HUDEP-2 (cell line): ENCODE data around the gene BMPER.

Source experiments
- DNase-seq, 76 experiments: peaks; one replicate each; lab custom pipeline; 2025; ENCODE audit not compliant: unreplicated experiment in 76 of 76; lab: John Stamatoyannopoulos, UW

The BMPER gene

DNA sequence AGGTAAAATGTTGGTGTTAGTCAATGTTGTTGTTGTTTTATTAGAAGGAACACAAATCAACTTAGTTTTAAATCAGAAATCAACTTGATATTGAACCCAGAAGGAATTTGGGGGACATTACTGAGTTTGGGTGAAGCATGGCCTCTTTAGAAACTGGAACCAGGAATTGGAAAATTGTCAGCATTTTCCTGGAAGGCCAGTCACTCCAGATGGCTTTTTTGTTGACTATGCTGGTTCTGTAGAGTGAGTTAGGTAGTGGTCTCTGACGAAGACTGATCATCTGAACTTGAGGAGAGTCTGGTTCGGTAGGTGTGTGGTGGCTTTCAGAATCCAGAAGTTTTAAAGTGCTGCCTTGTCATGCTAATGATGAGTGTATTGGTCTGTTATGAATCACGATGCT, 111.5 kb downstream of the BMPER start:
- DNase-seq = no peak

DNA sequence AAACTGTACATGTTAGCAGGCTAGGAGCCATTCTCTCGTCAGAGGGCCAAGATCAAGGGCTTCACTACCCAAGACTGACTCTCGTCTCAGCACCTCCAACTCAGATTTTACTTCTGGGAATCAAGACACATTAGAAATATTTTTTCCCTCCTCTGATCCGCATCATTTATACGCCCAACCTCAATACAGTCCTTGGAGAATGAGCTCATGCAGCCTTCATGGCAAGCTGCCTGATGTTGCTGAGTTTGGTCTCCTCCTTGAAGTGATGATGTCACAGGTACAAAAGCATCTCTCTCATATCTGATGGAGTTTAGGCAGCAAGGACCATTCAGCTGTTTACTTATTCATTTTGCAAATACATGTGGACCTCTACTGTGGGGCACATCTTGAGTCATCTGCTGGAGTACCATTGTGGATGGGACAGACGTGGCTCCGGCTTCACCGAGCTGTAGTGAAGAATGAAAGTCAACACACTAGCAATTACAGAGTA, 114.0 kb downstream of the BMPER start:
- no peak for DNase-seq

DNA sequence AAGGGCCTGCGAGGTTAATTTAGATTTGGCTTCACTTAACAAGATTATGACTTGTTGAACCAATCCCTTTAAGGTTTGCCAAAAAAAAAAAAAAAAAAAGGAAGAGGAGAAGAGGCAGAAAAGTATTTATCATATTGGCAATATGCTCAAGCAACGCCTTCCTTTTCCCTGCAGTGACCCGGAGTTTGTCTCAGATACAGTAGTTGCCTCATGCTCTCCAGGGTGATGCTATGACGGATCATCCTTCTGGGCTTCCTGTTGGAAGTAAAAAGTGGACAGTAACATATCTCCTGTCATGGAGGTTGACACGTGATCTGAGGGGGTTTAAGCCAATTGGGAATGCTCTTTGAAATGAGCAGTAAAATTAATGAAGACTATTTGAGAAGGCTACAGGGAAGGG, 117.3 kb downstream of the BMPER start:
- no peak for DNase-seq

DNA sequence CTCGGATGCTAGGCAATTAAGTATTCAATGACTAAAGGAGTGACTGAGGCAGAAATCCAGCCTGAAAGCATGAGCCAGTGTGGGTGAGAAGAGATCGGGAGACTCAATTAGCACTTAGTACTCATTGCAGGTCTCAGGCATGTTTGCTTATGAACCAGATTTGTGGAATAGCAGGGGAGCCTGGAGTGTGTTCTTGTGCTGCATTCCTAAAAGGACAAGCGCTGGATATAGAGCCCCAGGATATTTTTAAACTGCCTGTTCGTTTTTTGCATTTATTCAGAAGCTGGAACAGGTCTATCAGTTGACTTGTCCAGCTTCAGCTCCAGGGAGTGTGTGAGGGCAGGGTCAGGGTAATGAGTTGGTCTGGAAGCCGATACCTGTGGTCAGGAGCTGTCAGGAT, 120.3 kb downstream of the BMPER start:
- no peak for DNase-seq

DNA sequence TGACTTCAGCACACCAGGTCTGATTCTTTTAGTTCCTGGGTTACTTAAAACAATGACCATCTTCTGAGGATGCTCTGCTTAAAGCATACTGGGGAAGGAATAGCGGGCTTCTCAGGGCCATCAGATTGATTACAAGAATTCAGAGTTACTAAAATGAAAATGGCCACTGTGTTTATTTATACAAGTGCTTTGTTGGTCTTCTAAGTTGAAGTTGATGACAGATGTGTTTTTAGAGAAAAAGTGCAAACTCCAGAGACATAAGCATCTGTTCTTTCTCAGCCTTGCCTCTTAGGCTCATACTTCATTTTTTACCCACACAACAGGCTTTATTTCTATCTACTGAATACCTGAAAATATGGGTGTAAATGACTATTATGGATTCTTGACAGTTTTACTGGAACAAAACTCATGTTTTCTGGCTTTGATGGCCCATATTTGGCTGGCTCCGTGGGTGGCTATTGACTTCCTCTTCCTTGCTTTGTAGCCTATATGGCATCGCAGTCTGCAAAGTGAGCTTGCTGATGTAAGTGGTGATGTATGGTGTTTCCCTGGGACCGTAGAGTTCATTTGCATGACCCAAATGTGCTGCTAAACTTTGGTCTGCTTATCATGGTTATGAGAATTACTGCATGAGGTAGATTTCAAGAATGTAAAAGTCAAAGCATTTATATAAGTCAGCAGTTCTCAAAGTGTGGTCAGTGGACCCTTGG, 121.3 kb downstream of the BMPER start:
- no peak for DNase-seq

DNA sequence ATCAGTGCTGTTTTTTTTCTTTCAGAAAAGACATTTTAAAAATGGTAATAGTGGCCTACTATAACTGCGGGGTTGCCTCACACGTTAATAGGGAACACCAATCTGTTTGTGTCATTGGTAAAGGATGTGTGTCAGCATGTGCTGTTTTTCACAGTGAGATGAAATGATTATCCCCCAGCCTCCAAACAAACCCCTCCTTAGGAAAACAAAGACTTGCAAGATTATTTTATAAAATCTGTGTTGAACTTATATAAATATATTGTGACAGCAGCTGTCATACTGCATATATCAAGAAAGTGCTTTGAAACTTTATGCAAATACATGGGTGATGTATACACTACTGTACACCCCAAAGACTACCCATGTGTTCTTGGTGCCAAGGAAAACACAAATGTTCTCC, 125.8 kb downstream of the BMPER start:
- no peak for DNase-seq

DNA sequence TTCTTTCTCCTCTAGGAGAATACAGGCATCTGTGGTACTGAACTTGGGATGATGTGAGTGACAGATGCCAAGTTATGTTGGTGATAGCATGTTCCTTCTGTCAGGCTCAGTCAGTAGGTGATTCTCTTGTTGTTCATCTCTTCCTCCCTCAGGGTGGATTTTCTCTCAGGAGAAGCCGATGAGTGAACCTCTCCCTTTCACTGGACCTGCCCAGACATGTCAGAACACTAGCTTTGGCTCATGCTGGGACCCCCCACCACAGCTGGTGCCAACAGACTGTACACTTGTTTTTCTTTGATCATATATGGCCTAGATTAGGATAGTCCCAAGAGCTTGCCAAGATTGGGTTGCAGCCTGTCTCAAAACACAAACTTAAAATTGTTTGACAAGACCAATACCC, 129.4 kb downstream of the BMPER start:
- no peak for DNase-seq

DNA sequence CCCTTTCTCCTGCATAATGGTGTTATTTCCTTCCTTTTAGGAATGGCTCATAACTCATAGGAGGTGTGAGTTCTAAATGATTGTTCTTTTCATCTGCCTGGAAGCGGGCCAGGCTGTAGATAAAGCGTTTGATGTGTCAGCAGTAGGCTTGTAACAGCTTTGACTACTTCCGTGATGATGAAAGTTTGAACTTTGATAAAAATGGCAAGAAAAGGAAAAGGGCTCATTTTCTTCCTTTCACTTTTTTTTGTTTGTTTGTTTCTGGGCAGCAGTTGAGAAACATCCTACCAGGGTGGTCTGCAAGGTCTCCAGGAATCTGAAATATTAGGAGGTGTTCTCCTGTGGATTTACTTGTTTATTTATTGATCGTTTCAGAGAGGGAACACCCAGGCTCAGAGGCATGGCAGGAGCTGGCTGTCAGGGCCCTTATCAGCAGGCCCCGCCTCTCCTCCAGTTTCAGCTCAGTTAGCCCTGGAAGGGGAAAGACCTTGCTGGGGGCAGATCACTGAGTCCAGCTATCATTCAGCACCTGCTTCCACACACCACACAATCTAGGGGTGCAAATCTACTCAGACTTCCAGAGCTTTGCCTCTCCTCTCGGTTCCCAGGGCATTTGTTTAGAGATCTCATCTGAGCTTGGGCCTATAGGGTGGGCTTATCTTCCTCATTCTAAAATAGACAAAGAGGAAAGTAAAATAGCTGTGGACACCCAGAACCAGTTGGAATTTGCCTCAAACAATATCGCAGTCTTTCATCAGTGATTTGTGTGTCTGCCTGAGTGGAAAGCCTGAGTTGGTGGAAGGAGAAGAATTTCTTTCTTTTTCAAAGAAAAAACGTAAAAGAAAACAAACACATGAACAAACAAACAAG, 130.9 kb downstream of the BMPER start:
- peak in 70 of 76 experiments; percentile 3 to 79 (median 52) for DNase-seq

DNA sequence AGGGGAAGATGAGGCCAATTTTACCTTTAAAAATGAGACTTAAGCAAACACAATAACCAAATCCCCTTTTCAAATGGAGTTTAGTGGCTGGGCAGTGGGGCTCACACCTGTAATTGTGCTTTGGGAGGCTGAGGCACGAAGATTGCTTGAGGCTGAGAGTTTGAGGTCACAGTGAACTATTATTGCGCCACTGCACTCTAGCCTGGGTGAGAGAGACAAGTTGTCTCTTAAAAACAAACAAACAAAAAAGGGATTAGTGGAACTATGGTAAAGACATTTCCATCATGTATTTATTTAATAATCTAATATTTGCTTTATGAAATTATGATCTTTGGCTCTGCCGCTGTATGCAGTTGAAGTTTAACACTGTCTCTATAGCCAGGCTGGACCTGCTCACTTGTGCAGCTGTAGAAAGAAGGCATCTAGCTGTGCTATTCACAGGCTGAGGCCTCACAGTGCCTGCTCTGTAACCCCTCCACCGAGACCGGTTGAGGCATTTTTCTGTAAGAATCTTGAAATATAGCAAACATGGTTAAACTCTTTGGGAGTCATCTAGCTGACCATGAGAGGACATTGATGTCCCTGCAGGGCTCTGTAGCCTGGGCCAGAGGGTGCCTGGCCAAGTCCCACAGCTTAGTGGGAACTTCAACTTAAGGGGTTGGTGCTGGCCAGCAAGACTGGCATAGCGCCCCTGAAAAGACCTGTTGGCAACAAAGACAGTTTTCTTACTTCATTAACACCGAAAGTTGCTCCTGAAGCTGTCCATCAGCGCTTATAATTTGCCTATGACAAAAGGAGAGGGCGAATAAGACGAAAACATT, 131.8 kb downstream of the BMPER start:
- no peak for DNase-seq

DNA sequence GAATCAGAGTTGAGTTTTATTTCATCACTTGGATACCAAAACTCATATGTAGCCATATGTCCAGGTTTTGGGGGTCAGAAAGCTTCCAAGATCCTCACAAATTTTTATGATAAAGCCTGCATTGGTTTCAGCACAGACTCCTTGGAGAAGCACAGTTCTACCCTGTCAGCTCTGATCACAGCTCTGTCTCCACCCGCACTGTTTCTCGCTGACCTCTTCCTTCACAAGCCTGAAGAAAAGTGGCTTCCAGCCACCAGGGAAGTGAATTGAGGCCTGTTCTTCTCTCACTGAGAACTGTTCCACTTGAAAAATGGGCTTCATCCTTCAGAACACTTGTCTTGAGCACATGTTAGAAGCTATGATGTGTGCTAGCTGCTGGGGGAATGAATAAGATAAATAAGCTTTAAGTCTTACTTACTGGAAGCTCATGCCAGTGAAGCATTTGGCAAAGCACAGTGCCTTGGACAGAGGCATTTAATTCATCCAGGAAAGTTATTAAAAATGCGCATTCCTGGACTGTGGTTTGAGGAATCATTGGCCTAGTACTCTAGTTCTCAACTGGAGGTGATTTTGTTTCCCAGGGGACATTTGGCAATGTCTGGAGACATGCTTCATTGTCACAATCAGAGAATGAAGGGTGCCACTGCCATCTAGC, 133.6 kb downstream of the BMPER start:
- DNase-seq = no peak

DNA sequence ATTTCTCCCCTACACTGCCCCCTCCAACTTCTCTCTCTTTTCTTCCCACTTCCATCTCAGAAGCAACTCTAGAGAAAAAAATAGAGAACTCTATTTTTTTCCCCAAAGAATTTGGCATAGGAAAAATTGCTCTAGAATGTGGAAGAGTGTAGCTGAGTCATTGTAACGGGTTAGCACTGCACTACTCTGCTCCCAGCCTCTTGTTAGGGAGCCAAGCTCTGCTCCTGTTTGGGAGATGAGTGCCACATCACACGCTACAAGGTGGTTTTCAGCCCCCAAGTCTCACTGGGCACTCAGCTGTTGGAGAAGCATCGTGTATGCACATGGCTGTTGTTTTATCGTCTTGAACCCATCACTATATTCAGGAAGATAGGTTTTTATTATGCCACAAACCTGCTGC, 136.4 kb downstream of the BMPER start:
- DNase-seq = no peak

DNA sequence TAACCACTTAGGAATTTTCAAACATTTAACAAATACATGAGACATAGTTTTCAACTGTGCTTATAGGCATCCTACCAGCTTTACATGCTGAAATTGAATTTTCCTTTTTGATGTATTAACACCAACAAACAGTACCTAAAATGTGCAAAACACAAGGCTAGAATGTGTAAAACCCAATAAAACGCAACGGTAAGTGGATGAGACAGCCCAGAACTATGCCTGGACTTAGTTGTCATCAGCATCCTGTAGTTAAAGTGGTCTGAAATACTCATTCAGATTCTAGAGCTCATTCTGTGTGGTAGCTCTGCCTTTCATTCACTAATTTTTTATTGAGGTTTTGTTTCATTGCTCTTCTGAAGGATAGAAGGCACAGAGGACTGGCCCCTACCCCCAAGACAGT, 137.1 kb downstream of the BMPER start:
- no peak for DNase-seq

DNA sequence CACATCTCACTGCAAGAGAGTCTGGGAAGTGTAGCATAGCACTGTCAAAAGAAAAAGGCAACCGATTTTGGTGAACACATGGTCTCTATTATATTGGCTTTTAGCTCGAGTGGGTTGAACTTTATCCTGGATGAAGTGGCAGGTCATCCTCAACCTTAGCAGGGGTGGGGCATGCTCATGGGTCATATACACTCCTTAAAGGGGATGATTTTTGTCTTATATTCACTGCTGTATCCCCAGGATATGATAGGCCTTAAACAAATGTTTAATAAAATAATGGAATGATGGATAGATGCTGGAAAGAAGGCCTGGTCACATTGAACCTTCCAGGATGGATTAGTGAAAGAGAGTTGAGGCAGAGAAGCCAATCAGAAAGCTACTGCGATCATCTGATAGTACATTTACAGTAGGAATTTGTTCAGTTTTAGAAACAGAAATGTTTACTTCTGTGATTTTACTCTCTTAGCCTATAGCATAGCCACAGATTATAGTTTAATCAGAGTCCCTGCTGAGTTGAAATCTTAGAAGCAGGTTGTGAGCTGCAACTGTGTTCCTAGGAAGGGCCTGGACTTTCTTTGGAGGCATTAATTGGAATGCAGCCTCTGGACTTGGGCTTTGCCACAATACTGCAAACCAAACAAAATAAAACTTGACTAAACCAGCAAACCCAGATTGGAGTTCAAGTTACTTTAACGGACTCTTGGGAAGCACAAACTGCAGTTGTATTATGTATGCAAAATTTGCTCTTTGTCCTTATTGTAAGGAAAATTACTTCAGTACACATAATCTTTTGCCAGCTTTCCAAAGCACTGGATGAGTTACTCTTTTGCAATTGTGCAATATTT, 138.3 kb downstream of the BMPER start:
- no peak for DNase-seq

DNA sequence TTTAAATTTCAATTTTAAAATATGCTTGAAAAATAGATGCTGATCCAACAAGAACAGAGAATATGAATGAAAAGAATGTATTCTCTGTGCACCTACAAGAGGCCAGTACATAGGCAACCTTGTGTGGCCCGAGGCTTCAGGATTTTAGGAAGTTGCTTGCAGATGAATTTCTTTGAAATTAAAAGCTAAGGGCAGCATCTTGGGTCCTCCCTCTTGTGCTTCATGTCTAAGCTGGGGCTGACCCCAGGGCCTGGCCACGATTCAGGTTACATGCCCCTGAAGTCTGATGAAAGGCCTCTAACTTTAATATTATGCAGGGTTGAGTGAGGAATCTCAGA, 138.9 kb downstream of the BMPER start:
- DNase-seq = no peak

DNA sequence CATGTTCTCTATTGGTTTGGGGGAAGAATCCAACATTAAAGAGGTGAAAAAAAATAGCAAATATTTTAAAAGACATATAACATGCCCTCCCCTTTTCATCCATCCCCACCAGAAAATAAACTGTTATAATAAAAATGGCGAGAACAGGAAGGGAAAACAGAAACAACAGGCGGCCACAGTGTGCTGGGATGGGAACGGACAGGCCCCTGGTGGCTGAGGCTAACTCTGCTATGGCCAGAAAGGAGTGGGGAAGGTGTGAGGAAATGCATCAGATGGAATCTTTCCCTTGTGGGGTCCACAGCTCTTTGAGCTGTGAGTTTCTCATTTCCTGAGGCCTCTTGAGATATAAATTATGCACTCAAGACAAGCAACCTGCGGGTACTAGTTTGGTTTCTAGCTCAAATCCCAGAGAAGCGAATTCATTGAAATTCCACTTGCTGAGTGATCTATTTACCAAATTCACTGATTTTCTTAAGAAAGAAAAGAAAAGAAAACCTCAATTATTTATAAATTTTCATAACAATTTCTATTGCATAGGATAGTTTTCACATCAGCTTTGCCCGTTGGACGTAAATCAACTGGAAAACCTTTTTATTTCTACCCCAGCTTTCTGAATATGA, 139.5 kb downstream of the BMPER start:
- no peak for DNase-seq

DNA sequence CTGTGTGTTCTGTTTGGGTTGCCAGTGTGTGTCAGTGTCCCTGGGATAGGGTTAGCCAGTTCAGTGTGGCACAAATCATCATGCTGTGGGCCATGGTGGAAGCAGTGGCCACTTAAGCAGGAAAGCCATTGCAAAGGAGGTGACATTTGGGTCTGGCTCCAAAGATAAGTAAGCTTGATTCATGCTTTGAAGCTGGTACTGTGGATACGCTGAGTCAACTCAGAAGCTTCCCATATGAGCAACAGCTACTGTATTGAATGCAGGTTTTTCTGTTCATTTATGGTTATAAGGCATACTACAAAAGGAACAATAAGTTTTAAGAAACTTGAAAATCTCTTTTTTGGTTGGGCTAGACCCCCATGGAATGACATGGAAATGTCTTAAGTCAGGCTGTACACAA, 143.1 kb downstream of the BMPER start:
- peak in 4 of 76 experiments; percentile 2 to 8 (median 3) for DNase-seq

DNA sequence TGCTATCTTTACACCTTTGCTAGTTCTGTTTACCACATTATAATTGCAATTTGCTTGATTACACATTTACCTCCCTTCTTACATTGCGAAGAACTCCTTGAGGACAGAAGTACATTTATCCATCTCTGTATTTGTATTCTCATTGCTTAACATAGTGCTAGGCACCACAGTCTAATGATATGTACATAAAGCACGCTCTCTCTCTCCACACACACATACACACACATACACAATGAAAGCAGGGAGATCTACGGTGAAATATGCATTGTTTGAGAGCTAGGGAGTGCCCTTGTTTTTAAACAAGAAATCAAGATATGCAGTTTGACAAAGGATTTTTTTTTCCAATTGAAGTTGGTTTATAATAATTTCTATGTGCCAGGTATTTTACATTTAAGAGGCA, 148.7 kb downstream of the BMPER start:
- no peak for DNase-seq

DNA sequence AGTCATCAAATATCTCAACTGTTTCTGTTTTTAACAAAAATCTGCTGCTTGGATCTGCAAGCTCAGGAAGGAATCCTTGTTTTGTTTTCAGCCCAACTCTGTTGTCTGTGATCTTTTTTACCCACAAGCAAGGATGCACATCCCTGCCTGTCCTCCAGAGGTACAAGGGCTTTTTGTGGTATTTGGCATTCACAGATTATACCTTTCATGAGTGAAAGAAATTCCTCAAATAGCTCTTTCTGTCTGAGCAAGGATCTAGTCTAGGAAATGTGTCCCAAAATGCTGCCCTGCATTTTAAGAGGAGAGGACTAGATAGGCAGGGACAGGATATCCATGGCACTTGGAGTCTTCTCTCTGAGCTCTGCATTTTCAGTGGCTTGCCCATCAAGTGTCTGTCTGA, 151.8 kb downstream of the BMPER start:
- DNase-seq = no peak

DNA sequence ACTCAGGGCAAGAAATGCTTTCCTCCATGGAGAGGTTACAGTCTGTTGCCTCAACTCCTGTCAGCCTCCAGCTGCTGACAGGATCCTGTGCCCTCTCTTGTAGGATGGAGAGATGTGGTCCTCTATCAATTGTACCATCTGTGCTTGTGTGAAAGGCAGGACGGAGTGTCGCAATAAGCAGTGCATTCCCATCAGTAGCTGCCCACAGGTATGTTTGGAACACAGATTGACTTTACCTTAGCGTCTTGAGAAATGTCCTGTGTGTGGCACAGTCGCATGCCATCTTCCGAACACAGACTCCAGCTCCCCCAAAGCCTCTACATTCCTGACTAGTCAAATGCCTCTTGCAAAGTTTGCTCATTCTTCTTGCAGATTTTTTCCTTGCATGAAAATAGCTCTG, 152.6 kb downstream of the BMPER start:
- DNase-seq = no peak

DNA sequence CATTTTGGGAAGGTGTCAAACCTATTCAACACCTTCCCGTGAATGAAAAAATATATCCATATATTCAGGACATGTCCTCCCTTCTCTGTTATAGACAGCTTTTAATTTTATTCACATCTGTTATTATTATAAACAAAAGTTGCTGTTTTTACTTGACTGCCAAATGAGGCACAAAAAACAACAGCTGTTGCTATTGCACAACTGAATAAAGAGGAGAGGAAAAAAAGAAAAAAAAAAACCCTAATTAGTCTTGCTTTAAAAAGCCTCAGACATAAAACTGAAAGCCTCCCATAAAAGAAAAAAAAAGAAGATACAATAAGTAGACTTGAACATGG, 153.4 kb downstream of the BMPER start:
- no peak for DNase-seq
